Measurements from ENCODE around the gene SERAC1. TPM values are rescaled to one million over a fixed set of nuclear protein-coding genes. Genes with fewer than 3 reads are reported as not detected.
"Not testable (repeated sequence)": the region's sequence is repeated elsewhere in the genome, so short reads cannot be mapped to it uniquely, and the experiment has no call there.

SERAC1 gene
- total RNA-seq, 1 donor, result 33.7 TPM

- H3K79me2 ChIP-seq (ENCODE audit: insufficient read depth, low read length), result peaks cover 49% of the 10 kb centered on the region
- H4K20me1 ChIP-seq (ENCODE audit: insufficient read depth, low read length), result peaks cover 3% of the 10 kb centered on the region
- DNase-seq (ENCODE audit: insufficient read length, low spot score, missing footprints), result no peak
- peak overlapping the region; percentile 36 for H3K4me3 ChIP-seq (ENCODE audit: insufficient read depth, low read length)
- H3K9me3 ChIP-seq (ENCODE audit: low read depth, low read length), result no peaks in the 10 kb centered on the region
- no peaks in the 10 kb centered on the region for H3K27me3 ChIP-seq (ENCODE audit: insufficient read depth, low read length)
- peak overlapping the region; percentile 82 for H3K27ac ChIP-seq (ENCODE audit: low read depth, low read length)
- peak overlapping the region; percentile 48 for H2AFZ ChIP-seq (ENCODE audit: low read length)
- peaks cover 14% of the 10 kb centered on the region for H3K36me3 ChIP-seq (ENCODE audit: insufficient read depth, low read length)
- peaks cover 57% of the 10 kb centered on the region for H3K4me1 ChIP-seq (ENCODE audit: insufficient read depth, low read length)
- H3K4me2 ChIP-seq (ENCODE audit: insufficient read depth, low read length), result peak overlapping the region; percentile 75
- TF ChIP-seq CTCF (IDR thresholded peaks at IDR 0.05; ENCODE audit: extremely low read depth, low read depth, low read length), result no peak
Observed at GRCh38 chr6:158170656-158171081, 2.6 kb upstream of the SERAC1 start.

GRCh38 chr6:158169634-158170033, 1.6 kb upstream of the SERAC1 start:
- peak overlapping the region; percentile 75 for H3K4me2 ChIP-seq (ENCODE audit: insufficient read depth, low read length)
- not testable (repeated sequence) for H4K20me1 ChIP-seq (ENCODE audit: insufficient read depth, low read length); H3K27me3 ChIP-seq (ENCODE audit: insufficient read depth, low read length); H2AFZ ChIP-seq (ENCODE audit: low read length); H3K4me3 ChIP-seq (ENCODE audit: insufficient read depth, low read length); DNase-seq (ENCODE audit: insufficient read length, low spot score, missing footprints); H3K9me3 ChIP-seq (ENCODE audit: low read depth, low read length)
- H3K4me1 ChIP-seq (ENCODE audit: insufficient read depth, low read length), result peaks cover 49% of the 10 kb centered on the region
- peaks cover 53% of the 10 kb centered on the region for H3K79me2 ChIP-seq (ENCODE audit: insufficient read depth, low read length)
- H3K36me3 ChIP-seq (ENCODE audit: insufficient read depth, low read length), result peaks cover 14% of the 10 kb centered on the region
- peak overlapping the region; percentile 82 for H3K27ac ChIP-seq (ENCODE audit: low read depth, low read length)

GRCh38 chr6:158165919-158166416, 2.1 kb downstream of the SERAC1 start:
- Histone ChIP-seq H3K4me3 (ENCODE audit: insufficient read depth, low read length) (peak overlapping the region; percentile 84), H3K27me3 (ENCODE audit: insufficient read depth, low read length) (no peaks in the 10 kb centered on the region), H3K36me3 (ENCODE audit: insufficient read depth, low read length) (peaks cover 9% of the 10 kb centered on the region), H3K79me2 (ENCODE audit: insufficient read depth, low read length) (peaks cover 69% of the 10 kb centered on the region), H3K27ac (ENCODE audit: low read depth, low read length) (no peak overlapping the region), H3K9me3 (ENCODE audit: low read depth, low read length) (no peaks in the 10 kb centered on the region), H3K4me2 (ENCODE audit: insufficient read depth, low read length) (peak overlapping the region; percentile 84), H2AFZ (ENCODE audit: low read length) (no peak overlapping the region), H4K20me1 (ENCODE audit: insufficient read depth, low read length) (peaks cover 7% of the 10 kb centered on the region), H3K4me1 (ENCODE audit: insufficient read depth, low read length) (peaks cover 34% of the 10 kb centered on the region)
- no peak for TF ChIP-seq CTCF (IDR thresholded peaks at IDR 0.05; ENCODE audit: extremely low read depth, low read depth, low read length)
- no peak for DNase-seq (ENCODE audit: insufficient read length, low spot score, missing footprints)

GRCh38 chr6:158164579-158165170, 3.4 kb downstream of the SERAC1 start:
- DNase-seq (ENCODE audit: insufficient read length, low spot score, missing footprints), result no peak
- TF ChIP-seq CTCF (IDR thresholded peaks at IDR 0.05; ENCODE audit: extremely low read depth, low read depth, low read length), result no peak
- peaks cover 15% of the 10 kb centered on the region for H4K20me1 ChIP-seq (ENCODE audit: insufficient read depth, low read length)
- H3K27me3 ChIP-seq (ENCODE audit: insufficient read depth, low read length), result no peaks in the 10 kb centered on the region
- H3K4me3 ChIP-seq (ENCODE audit: insufficient read depth, low read length), result no peak overlapping the region
- H2AFZ ChIP-seq (ENCODE audit: low read length), result no peak overlapping the region
- peaks cover 25% of the 10 kb centered on the region for H3K4me1 ChIP-seq (ENCODE audit: insufficient read depth, low read length)
- peak overlapping the region; percentile 40 for H3K4me2 ChIP-seq (ENCODE audit: insufficient read depth, low read length)
- peaks cover 9% of the 10 kb centered on the region for H3K36me3 ChIP-seq (ENCODE audit: insufficient read depth, low read length)
- no peak overlapping the region for H3K27ac ChIP-seq (ENCODE audit: low read depth, low read length)
- H3K79me2 ChIP-seq (ENCODE audit: insufficient read depth, low read length), result peaks cover 78% of the 10 kb centered on the region
- no peaks in the 10 kb centered on the region for H3K9me3 ChIP-seq (ENCODE audit: low read depth, low read length)
